ENCODE data around the gene RPS17. TPM values are rescaled to one million over a fixed set of nuclear protein-coding genes. Genes with fewer than 3 reads are reported as not detected.

The RPS17 gene
- polyA plus RNA-seq, 1 donor, result 3,438 TPM

- no peak for DNase-seq
- H3K9me3 ChIP-seq (ENCODE audit: control insufficient read depth, low read depth, low read length), result no peaks in the 10 kb centered on the region
- H3K36me3 ChIP-seq (ENCODE audit: control insufficient read depth, insufficient read depth, low read length), result no peaks in the 10 kb centered on the region
- H3K27ac ChIP-seq (ENCODE audit: low read length), result no peak overlapping the region
- H3K4me1 ChIP-seq (ENCODE audit: control insufficient read depth, insufficient read depth, low read length), result no peaks in the 10 kb centered on the region
- peaks cover 23% of the 10 kb centered on the region for H3K27me3 ChIP-seq (ENCODE audit: control insufficient read depth, insufficient read depth, low read length)
- 67% methylated on average over 2 of the region's 5 CpGs for WGBS (ENCODE audit: insufficient coverage, low lambda C conversion rate)
- no peak overlapping the region for H3K4me3 ChIP-seq (ENCODE audit: low read length)
These were observed 11.5 kb upstream of the RPS17 start for GRCh38 chr15:82551646-82552247.

DNA sequence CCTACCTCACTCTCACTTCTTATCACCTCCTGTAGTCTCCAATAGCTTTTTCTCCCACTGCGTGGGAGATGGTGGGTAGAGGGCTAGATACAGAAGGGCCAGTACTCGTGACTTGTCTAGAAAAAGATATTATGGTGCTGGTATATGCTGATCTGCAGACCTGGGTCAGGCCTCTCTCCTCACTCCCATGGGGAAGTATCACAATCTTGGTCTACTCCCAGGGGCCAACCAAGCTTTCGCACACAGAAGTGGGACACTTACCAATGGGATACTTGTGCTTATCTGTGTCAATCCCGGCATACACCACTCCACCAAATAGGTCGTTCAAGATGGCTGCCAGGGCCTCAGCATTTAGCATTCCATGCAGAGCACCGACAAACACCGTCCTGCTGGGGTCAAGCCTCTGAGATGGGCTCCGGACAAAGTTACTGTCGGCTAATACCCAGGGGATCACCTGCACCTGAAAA is 9.0 kb upstream of the RPS17 start:
- no peak for DNase-seq
- no peaks in the 10 kb centered on the region for H3K36me3 ChIP-seq (ENCODE audit: control insufficient read depth, insufficient read depth, low read length)
- no peak overlapping the region for H3K4me3 ChIP-seq (ENCODE audit: low read length)
- no peaks in the 10 kb centered on the region for H3K4me1 ChIP-seq (ENCODE audit: control insufficient read depth, insufficient read depth, low read length)
- WGBS (ENCODE audit: insufficient coverage, low lambda C conversion rate), result 90% methylated on average over 2 of the region's 9 CpGs
- peaks cover 30% of the 10 kb centered on the region for H3K27me3 ChIP-seq (ENCODE audit: control insufficient read depth, insufficient read depth, low read length)
- H3K27ac ChIP-seq (ENCODE audit: low read length), result no peak overlapping the region
- H3K9me3 ChIP-seq (ENCODE audit: control insufficient read depth, low read depth, low read length), result no peaks in the 10 kb centered on the region

DNA sequence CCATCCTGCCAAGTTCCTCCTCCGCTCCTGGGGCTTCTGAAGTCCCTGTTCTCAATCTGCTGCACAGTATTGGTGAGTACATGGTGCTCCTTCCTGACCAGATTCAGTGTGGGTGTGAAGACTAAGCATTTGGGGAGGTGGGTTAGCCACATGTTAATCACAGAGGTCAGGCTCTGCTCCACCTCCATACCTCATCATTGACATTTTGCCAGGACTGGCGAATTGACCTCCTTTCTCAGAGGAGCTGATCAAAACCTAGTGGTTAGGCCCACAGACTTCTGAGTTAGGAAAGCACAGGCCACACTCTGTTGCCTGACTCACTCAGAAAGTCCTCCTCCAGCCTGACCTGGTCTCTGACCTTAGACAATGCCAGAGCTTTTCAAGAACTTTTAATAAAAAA is 8.4 kb upstream of the RPS17 start:
- H3K9me3 ChIP-seq (ENCODE audit: control insufficient read depth, low read depth, low read length), result no peaks in the 10 kb centered on the region
- no peaks in the 10 kb centered on the region for H3K36me3 ChIP-seq (ENCODE audit: control insufficient read depth, insufficient read depth, low read length)
- DNase-seq, result no peak
- no peak overlapping the region for H3K27ac ChIP-seq (ENCODE audit: low read length)
- H3K27me3 ChIP-seq (ENCODE audit: control insufficient read depth, insufficient read depth, low read length), result peaks cover 30% of the 10 kb centered on the region
- no peak overlapping the region for H3K4me3 ChIP-seq (ENCODE audit: low read length)
- no peaks in the 10 kb centered on the region for H3K4me1 ChIP-seq (ENCODE audit: control insufficient read depth, insufficient read depth, low read length)
- no CpG with 5 or more reads among the region's 2 CpGs for WGBS (ENCODE audit: insufficient coverage, low lambda C conversion rate)

- WGBS (ENCODE audit: insufficient coverage, low lambda C conversion rate), result no CpG with 5 or more reads among the region's 6 CpGs
- Histone ChIP-seq H3K9me3 (ENCODE audit: control insufficient read depth, low read depth, low read length) (no peaks in the 10 kb centered on the region), H3K36me3 (ENCODE audit: control insufficient read depth, insufficient read depth, low read length) (no peaks in the 10 kb centered on the region), H3K27ac (ENCODE audit: low read length) (no peak overlapping the region), H3K27me3 (ENCODE audit: control insufficient read depth, insufficient read depth, low read length) (peaks cover 16% of the 10 kb centered on the region), H3K4me1 (ENCODE audit: control insufficient read depth, insufficient read depth, low read length) (peaks cover 5% of the 10 kb centered on the region), H3K4me3 (ENCODE audit: low read length) (no peak overlapping the region)
- no peak for DNase-seq
These were observed 5.2 kb upstream of the RPS17 start for GRCh38 chr15:82545478-82545877.

DNA sequence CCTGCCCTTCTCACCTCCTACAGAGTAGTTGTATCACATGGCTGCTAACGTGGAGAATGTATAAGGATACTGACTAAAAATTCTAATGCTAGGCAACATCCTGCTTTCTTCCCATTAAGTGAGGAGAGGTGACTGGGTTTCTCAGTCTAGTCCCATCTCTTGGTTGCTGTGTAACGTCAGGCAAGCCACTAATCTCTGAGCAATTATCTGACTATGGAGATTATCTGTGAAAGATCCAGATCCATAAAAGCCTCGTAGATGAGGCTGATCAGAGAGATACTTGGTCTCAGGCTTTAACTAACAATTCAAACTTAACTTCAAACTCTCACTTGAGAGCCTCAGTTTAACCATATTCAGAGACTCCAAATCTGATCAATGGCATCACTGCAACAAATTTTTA is 4.7 kb upstream of the RPS17 start:
- H3K9me3 ChIP-seq (ENCODE audit: control insufficient read depth, low read depth, low read length), result no peaks in the 10 kb centered on the region
- H3K36me3 ChIP-seq (ENCODE audit: control insufficient read depth, insufficient read depth, low read length), result no peaks in the 10 kb centered on the region
- DNase-seq, result no peak
- no peak overlapping the region for H3K4me3 ChIP-seq (ENCODE audit: low read length)
- H3K27me3 ChIP-seq (ENCODE audit: control insufficient read depth, insufficient read depth, low read length), result peaks cover 15% of the 10 kb centered on the region
- no peak overlapping the region for H3K27ac ChIP-seq (ENCODE audit: low read length)
- H3K4me1 ChIP-seq (ENCODE audit: control insufficient read depth, insufficient read depth, low read length), result peaks cover 5% of the 10 kb centered on the region
- WGBS (ENCODE audit: insufficient coverage, low lambda C conversion rate), result no CpG with 5 or more reads among the region's 3 CpGs

DNA sequence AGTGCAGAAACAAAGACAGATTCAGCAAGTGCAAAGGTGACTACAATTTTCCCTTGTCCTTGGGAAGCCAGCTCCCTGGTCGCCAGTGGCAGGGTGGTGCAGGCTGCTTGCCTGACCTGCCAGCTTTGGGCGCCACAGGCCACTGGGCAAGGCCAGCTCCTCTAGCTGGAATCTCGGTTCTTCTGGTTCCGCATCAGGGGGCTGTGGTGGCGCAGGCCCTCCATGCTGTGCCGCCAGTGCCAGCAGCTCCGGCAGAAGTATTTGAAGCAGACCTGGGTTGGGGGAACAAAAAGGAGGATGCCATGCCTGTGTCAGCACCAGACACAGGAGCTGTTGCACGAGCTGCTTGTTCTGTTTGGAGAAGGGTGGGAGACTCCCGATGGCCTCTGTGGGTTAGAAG is 4.2 kb upstream of the RPS17 start:
- Histone ChIP-seq H3K36me3 (ENCODE audit: control insufficient read depth, insufficient read depth, low read length) (no peaks in the 10 kb centered on the region), H3K27ac (ENCODE audit: low read length) (no peak overlapping the region), H3K9me3 (ENCODE audit: control insufficient read depth, low read depth, low read length) (no peaks in the 10 kb centered on the region), H3K27me3 (ENCODE audit: control insufficient read depth, insufficient read depth, low read length) (peaks cover 15% of the 10 kb centered on the region), H3K4me1 (ENCODE audit: control insufficient read depth, insufficient read depth, low read length) (peaks cover 5% of the 10 kb centered on the region), H3K4me3 (ENCODE audit: low read length) (no peak overlapping the region)
- no peak for DNase-seq
- no CpG with 5 or more reads among the region's 9 CpGs for WGBS (ENCODE audit: insufficient coverage, low lambda C conversion rate)

GRCh38 chr15:82543160-82543559 is 2.9 kb upstream of the RPS17 start:
- Histone ChIP-seq H3K27ac (ENCODE audit: low read length) (no peak overlapping the region), H3K4me3 (ENCODE audit: low read length) (no peak overlapping the region), H3K4me1 (ENCODE audit: control insufficient read depth, insufficient read depth, low read length) (peaks cover 8% of the 10 kb centered on the region), H3K27me3 (ENCODE audit: control insufficient read depth, insufficient read depth, low read length) (peaks cover 15% of the 10 kb centered on the region), H3K9me3 (ENCODE audit: control insufficient read depth, low read depth, low read length) (no peaks in the 10 kb centered on the region), H3K36me3 (ENCODE audit: control insufficient read depth, insufficient read depth, low read length) (peaks cover 8% of the 10 kb centered on the region)
- no CpG with 5 or more reads among the region's 2 CpGs for WGBS (ENCODE audit: insufficient coverage, low lambda C conversion rate)
- no peak for DNase-seq

GRCh38 chr15:82540984-82541431 is 751 bp upstream of the RPS17 start:
- Histone ChIP-seq H3K27me3 (ENCODE audit: control insufficient read depth, insufficient read depth, low read length) (peaks cover 15% of the 10 kb centered on the region), H3K9me3 (ENCODE audit: control insufficient read depth, low read depth, low read length) (no peaks in the 10 kb centered on the region), H3K4me1 (ENCODE audit: control insufficient read depth, insufficient read depth, low read length) (peaks cover 12% of the 10 kb centered on the region), H3K27ac (ENCODE audit: low read length) (peak overlapping the region; percentile 97), H3K4me3 (ENCODE audit: low read length) (peak overlapping the region; percentile 99), H3K36me3 (ENCODE audit: control insufficient read depth, insufficient read depth, low read length) (peaks cover 30% of the 10 kb centered on the region)
- no CpG with 5 or more reads among the region's 11 CpGs for WGBS (ENCODE audit: insufficient coverage, low lambda C conversion rate)
- peak in 1 of 2 donors; percentile 9 for DNase-seq

DNA sequence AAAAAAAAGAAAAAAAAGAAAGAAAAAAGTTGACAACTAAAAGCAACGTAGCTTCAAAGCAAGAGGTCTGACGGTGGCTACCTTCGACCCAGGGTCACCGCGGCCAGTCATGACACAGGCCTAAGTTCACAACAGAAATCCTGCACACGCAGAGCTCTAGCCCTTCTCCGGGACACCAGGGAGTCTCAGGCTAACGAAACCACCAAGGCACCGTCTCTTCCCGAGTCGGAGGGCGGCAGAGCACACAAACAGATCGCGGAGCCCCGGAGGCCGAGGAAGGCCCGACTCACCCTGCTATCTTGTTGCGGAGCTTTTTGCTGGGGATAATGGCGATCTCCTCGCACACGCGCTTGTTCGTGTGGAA is 584 bp downstream of the RPS17 start:
- Histone ChIP-seq H3K27ac (ENCODE audit: low read length) (peak overlapping the region; percentile 97), H3K27me3 (ENCODE audit: control insufficient read depth, insufficient read depth, low read length) (peaks cover 4% of the 10 kb centered on the region), H3K9me3 (ENCODE audit: control insufficient read depth, low read depth, low read length) (no peaks in the 10 kb centered on the region), H3K36me3 (ENCODE audit: control insufficient read depth, insufficient read depth, low read length) (peaks cover 35% of the 10 kb centered on the region), H3K4me1 (ENCODE audit: control insufficient read depth, insufficient read depth, low read length) (peaks cover 12% of the 10 kb centered on the region), H3K4me3 (ENCODE audit: low read length) (peak overlapping the region; percentile 99)
- peak in 1 of 2 donors; percentile 50 for DNase-seq
- WGBS (ENCODE audit: insufficient coverage, low lambda C conversion rate), result 0% methylated on average over 3 of the region's 23 CpGs

- H3K36me3 ChIP-seq (ENCODE audit: control insufficient read depth, insufficient read depth, low read length), result peaks cover 40% of the 10 kb centered on the region
- no peaks in the 10 kb centered on the region for H3K27me3 ChIP-seq (ENCODE audit: control insufficient read depth, insufficient read depth, low read length)
- H3K4me3 ChIP-seq (ENCODE audit: low read length), result peak overlapping the region; percentile 99
- H3K9me3 ChIP-seq (ENCODE audit: control insufficient read depth, low read depth, low read length), result no peaks in the 10 kb centered on the region
- peaks cover 12% of the 10 kb centered on the region for H3K4me1 ChIP-seq (ENCODE audit: control insufficient read depth, insufficient read depth, low read length)
- DNase-seq, result no peak
- WGBS (ENCODE audit: insufficient coverage, low lambda C conversion rate), result no CpG with 5 or more reads among the region's 28 CpGs
- H3K27ac ChIP-seq (ENCODE audit: low read length), result peak overlapping the region; percentile 97
These were observed 1.1 kb downstream of the RPS17 start for GRCh38 chr15:82538961-82539690.
